ENCODE measurements around the gene YDJC. TPM values are rescaled to one million over a fixed set of nuclear protein-coding genes. Genes with fewer than 3 reads are reported as not detected.
"Not testable (repeated sequence)": the region's sequence is repeated elsewhere in the genome, so short reads cannot be mapped to it uniquely, and the experiment has no call there.

The YDJC gene
- total RNA-seq, 4 donors from 2014 or later, result 28.6 to 34.6 (median 30.9) TPM

GRCh38 chr22:21590809-21591641 is 38.8 kb downstream of the YDJC start:
- Histone ChIP-seq H3K9me3 (no peaks in the 10 kb centered on the region), H3K27ac (no peak overlapping the region), H3K27me3 (no peaks in the 10 kb centered on the region), H3K36me3 (peaks cover 34% of the 10 kb centered on the region), H3K4me1 (peaks cover 33% of the 10 kb centered on the region), H3K4me3 (no peak overlapping the region)
- DNase-seq (ENCODE audit: low spot score in 2 of 2), result no peak
- 62% methylated on average over 9 of the region's 9 CpGs for WGBS
- no peak for TF ChIP-seq POLR2A (IDR thresholded peaks at IDR 0.05)

GRCh38 chr22:21589396-21589795 is 40.4 kb downstream of the YDJC start:
- no peak for DNase-seq (ENCODE audit: low spot score in 2 of 2)
- H3K4me1 ChIP-seq, result peaks cover 34% of the 10 kb centered on the region
- TF ChIP-seq POLR2AphosphoS5 (IDR thresholded peaks at IDR 0.05) (no peak), POLR2A (IDR thresholded peaks at IDR 0.05) (no peak), EP300 (IDR thresholded peaks at IDR 0.05) (no peak), CTCF (IDR thresholded peaks at IDR 0.05) (no peak)
- WGBS, result 91% methylated on average over 8 of the region's 8 CpGs
- H3K27ac ChIP-seq, result no peak overlapping the region
- H3K27me3 ChIP-seq, result no peaks in the 10 kb centered on the region
- H3K9me3 ChIP-seq, result no peaks in the 10 kb centered on the region
- no peak overlapping the region for H3K4me3 ChIP-seq
- H3K36me3 ChIP-seq, result peaks cover 18% of the 10 kb centered on the region

- no peak for DNase-seq (ENCODE audit: low spot score in 2 of 2)
- no peaks in the 10 kb centered on the region for H3K27me3 ChIP-seq
- no peak overlapping the region for H3K4me3 ChIP-seq
- H3K36me3 ChIP-seq, result peaks cover 4% of the 10 kb centered on the region
- peaks cover 45% of the 10 kb centered on the region for H3K4me1 ChIP-seq
- H3K9me3 ChIP-seq, result no peaks in the 10 kb centered on the region
- WGBS, result 59% methylated on average over 4 of the region's 4 CpGs
- TF ChIP-seq POLR2A (IDR thresholded peaks at IDR 0.05) (no peak), CTCF (IDR thresholded peaks at IDR 0.05) (no peak), EP300 (IDR thresholded peaks at IDR 0.05) (no peak), POLR2AphosphoS5 (IDR thresholded peaks at IDR 0.05) (no peak)
- no peak overlapping the region for H3K27ac ChIP-seq
Observed at GRCh38 chr22:21587803-21588611, 41.8 kb downstream of the YDJC start.

GRCh38 chr22:21585389-21585788 is 44.4 kb downstream of the YDJC start:
- Histone ChIP-seq H3K9me3 (no peaks in the 10 kb centered on the region), H3K4me1 (peaks cover 41% of the 10 kb centered on the region), H3K36me3 (no peaks in the 10 kb centered on the region), H3K27me3 (no peaks in the 10 kb centered on the region), H3K4me3 (no peak overlapping the region), H3K27ac (no peak overlapping the region)
- no peak for DNase-seq (ENCODE audit: low spot score in 2 of 2)
- no peak for TF ChIP-seq POLR2A (IDR thresholded peaks at IDR 0.05)
- TF ChIP-seq POLR2AphosphoS5 (IDR thresholded peaks at IDR 0.05), result no peak
- TF ChIP-seq EP300 (IDR thresholded peaks at IDR 0.05), result no peak
- TF ChIP-seq CTCF (IDR thresholded peaks at IDR 0.05), result no peak
- WGBS, result 70% methylated on average over 2 of the region's 2 CpGs

- Histone ChIP-seq H3K9me3 (no peaks in the 10 kb centered on the region), H3K27me3 (no peaks in the 10 kb centered on the region), H3K36me3 (no peaks in the 10 kb centered on the region), H3K4me1 (peaks cover 49% of the 10 kb centered on the region), H3K27ac (peak overlapping the region; percentile 15), H3K4me3 (no peak overlapping the region)
- no peak for DNase-seq (ENCODE audit: low spot score in 2 of 2)
- 74% methylated on average over 10 of the region's 10 CpGs for WGBS
- no peak for TF ChIP-seq CTCF (IDR thresholded peaks at IDR 0.05)
- TF ChIP-seq POLR2AphosphoS5 (IDR thresholded peaks at IDR 0.05), result no peak
- no peak for TF ChIP-seq POLR2A (IDR thresholded peaks at IDR 0.05)
- no peak for TF ChIP-seq EP300 (IDR thresholded peaks at IDR 0.05)
Observed at GRCh38 chr22:21582801-21583740, 46.8 kb downstream of the YDJC start.

GRCh38 chr22:21581009-21581713 is 48.7 kb downstream of the YDJC start:
- not testable (repeated sequence) for H3K9me3 ChIP-seq; H3K27ac ChIP-seq; DNase-seq (ENCODE audit: low spot score in 2 of 2); H3K27me3 ChIP-seq; H3K4me3 ChIP-seq; H3K36me3 ChIP-seq
- 96% methylated on average over 10 of the region's 10 CpGs for WGBS
- peaks cover 54% of the 10 kb centered on the region for H3K4me1 ChIP-seq

- H3K4me1 ChIP-seq, result peaks cover 54% of the 10 kb centered on the region
- not testable (repeated sequence) for H3K9me3 ChIP-seq; H3K27ac ChIP-seq; H3K36me3 ChIP-seq; DNase-seq (ENCODE audit: low spot score in 2 of 2); H3K4me3 ChIP-seq; H3K27me3 ChIP-seq
- WGBS, result 94% methylated on average over 9 of the region's 9 CpGs
Observed at GRCh38 chr22:21580623-21581007, 49.2 kb downstream of the YDJC start.

Data from suprapubic skin (tissue), 4 donors.